ENCODE measurements around the gene DKK3.

GRCh38 chr11:11915625-11916024 is 92.8 kb downstream of the DKK3 start:
- TF ChIP-seq CTCF (IDR thresholded peaks at IDR 0.05; ENCODE audit: poor library complexity, severe bottlenecking) (no peak), TAF1 (IDR thresholded peaks at IDR 0.05; ENCODE audit: low read depth) (no peak), EZH2 (IDR thresholded peaks at IDR 0.05; ENCODE audit: borderline replicate concordance, insufficient read depth, low read length, poor library complexity, severe bottlenecking) (no peak), POLR2AphosphoS5 (IDR thresholded peaks at IDR 0.05) (no peak), REST (IDR thresholded peaks at IDR 0.05; ENCODE audit: borderline replicate concordance) (no peak), EP300 (conservative IDR thresholded peaks at IDR 0.05; ENCODE audit: poor library complexity, severe bottlenecking) (no peak), SMC3 (conservative IDR thresholded peaks at IDR 0.05; ENCODE audit: poor library complexity) (no peak)

Data from neural cell (in vitro differentiated cells).